ENCODE data around the gene LRRC72.
"Not testable (repeated sequence)": the region's sequence is repeated elsewhere in the genome, so short reads cannot be mapped to it uniquely, and the experiment has no call there.

LRRC72 gene

DNA sequence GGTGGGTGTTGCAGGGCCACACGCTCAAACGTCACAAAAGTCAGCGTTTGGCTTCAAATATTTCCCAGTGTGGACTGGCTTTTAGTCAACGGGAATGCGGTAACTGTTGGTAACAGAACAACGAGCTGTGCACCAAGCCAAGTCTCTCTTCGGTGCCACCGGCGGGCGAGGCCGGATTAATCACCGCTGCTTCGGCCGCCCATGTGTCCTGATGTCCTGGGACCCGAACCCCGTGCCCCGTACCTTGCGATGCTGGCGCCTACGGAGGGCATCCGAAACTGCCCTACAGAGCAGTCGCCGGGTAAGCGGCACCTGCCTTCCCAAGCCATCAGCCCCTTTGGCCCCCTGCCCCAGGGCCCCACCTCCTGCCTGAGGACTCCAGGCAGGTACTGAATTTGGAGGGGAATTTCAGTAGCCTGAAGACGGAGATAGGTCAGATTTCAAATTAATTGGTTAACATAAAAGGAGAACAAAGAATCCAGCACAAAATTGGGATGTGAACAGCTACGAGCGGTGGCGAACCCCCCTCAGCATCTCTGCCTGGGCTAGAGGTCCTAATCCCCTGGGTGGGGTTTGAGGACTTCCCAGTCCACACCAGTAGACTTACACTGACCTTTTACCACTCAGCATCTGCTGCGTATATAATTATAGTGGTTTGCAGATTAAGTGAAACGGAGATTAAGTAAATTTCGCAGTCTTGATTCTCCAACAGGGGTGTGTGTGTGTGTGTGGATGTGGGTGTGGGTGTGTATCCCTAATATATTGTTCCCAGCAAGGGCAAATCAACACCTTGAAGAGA is at the start of gene LRRC72:
TSS of gene LRRC72 (plus strand) at position 84 of the 799 bp plus-strand sequence. CDS start at position 212, 128 bp downstream.
- DNase-seq: no peak

DNA sequence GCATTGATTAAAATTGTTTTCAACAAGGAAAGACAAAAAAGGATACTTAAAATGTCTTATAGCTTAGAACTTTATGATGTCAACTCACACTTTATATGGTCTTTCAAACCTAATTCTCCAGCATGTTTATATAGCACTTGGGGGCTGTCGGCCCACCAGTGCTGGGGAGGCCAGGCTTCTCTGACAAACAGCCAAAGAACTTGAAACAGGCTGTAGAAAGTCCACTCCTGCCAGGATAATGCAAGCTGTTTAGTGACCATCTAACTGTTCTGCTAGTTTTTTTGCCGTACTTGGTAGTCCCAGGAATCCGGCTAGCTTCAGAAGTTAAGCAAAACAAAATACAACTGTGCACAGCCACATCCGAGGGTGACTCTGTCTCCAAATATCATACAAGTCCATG is 47.5 kb upstream of the LRRC72 start:
- no peak for DNase-seq

GRCh38 chr7:16479591-16479990 is 47.0 kb upstream of the LRRC72 start:
- no peak for DNase-seq

DNA sequence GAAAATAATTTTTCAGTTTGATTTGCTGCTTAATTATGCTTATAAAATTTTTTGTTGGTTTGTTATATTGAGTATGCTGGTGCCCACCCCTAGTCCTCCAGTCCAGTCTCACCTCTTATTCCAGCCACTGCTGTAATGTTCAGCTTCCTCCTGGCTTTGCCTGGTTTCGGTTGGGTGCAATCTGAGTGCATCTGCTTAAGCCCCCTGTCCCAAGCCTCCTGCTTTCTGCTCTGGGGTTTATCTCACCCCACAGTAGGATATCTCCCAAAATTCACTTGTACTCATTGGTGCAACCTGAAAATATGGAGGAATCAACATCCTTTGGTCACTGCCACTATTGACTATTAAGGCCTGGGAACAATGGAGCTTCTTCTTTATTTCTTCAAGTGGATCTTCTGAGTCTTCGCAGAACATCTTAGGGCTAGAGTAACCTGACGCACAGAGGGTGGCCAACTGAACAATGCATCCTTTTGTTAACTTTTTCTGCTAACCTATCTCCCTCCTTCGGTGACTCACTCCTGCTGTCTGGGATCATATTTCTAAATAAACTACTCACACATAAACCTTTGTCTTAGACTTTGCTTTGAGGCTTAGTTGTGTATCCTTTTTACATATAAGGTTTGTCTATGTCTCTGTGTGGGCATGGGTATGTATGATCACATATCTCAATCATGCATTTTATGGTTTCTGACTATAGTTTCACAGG is 42.0 kb upstream of the LRRC72 start:
- DNase-seq: no peak

DNA sequence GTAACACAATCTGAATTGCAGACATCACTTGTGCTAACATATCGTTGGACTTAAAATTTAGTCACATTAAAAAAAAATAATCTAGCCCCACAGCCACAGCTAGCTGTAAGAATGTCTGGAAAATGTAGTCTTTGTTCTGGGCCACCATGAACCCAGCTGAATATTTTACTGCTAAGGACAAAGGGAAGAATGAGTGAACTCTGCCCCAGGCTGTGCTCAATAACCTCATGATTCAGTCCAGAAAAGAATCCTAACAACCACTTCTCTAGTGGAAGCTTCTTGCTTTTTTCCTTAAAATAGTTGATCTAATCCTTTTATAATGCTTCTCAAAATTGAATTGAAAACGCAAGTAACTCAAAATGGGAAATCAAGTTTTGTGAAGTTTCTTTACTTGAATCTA is 35.5 kb upstream of the LRRC72 start:
- DNase-seq: no peak

DNA sequence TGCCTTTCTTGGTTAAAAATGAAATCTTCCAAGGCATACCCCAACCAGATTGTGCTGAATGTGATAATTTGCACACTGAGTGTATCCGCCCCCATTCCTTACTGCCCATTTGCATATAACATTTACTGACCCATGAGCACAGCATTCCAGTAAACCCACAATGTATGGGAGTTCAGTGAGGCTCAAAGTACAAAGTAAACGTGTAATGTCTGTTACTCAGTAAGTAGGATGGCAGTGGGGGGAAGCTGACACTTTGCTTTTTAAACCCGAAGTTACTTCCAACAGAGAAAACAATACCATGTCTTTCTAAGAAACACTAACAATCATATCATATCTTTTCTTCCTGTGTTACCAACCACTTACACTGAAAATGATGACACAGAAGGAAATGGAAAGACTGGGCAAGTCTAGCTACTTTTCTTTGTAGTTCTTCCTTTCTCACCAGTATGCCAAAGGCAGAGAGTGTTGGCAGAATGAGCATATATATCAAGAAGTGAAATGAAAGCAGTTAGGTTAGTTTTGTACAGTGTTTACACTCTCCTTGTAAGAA is 34.0 kb upstream of the LRRC72 start:
- no peak for DNase-seq

GRCh38 chr7:16493266-16493665 is 33.4 kb upstream of the LRRC72 start:
- no peak for DNase-seq

DNA sequence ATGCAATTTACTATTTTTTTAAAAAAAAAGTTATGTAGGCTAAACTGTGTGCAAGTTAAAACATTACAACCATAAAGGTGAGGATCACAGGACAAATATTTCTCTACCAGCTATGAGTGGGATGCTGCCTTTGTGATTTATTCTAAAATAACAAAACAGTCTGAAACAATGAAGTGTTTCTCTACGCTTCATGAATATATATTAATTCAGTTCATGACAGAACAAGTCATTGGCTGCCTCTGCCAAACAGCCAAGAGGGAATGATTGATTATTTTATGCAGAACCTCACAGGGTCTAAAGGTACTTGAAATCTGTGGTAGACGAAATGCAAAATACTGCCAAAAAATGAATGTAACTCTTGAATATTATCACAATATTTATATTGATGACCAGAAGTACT is 32.1 kb upstream of the LRRC72 start:
- no peak for DNase-seq

- DNase-seq: no peak
These were observed 31.5 kb upstream of the LRRC72 start for GRCh38 chr7:16494955-16495719.

DNA sequence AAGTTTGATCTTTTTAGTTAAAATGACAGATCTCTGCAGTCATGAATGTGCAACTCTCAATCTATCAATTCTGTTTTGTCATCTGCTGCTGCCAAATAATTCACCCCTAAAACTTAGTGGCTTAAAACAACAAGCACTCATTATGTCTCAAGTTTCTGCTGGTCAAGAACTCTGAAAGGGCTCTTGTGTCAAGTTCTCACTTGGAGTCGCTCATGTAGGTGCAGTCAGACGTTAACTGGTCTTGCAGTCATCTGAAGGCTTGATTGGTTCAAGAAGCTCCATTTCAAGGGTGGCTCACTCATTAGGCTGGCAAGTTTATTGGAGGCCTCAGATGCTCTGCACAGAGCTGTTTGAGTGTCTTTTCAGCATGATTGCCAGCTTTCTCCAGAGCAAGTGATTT is 28.5 kb upstream of the LRRC72 start:
- no peak for DNase-seq

GRCh38 chr7:16502303-16502702 is 24.3 kb upstream of the LRRC72 start:
- no peak for DNase-seq

- no peak for DNase-seq
These were observed 22.6 kb upstream of the LRRC72 start for GRCh38 chr7:16504019-16504418.

GRCh38 chr7:16506422-16506821 is 20.2 kb upstream of the LRRC72 start:
- not testable (repeated sequence) for DNase-seq

DNA sequence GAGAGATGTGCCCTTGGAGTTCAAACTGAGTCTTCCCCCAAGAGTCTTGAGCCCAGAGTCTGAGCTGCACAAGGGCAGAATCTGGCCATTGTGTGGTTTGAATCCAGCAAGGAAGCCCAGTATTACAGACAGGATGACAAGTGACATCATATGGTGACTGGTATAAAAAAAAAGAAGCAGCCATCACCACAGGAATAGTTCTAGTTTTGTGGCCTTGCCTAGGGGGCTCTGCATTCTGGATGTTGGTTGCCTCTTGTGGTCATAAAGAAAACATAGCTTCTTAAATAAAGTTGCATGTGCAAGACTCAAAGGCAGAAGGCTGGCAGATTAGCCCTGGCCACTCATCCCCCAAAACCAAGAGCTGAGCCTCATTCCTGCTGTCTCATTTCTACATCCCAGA is 16.8 kb upstream of the LRRC72 start:
- no peak for DNase-seq

DNA sequence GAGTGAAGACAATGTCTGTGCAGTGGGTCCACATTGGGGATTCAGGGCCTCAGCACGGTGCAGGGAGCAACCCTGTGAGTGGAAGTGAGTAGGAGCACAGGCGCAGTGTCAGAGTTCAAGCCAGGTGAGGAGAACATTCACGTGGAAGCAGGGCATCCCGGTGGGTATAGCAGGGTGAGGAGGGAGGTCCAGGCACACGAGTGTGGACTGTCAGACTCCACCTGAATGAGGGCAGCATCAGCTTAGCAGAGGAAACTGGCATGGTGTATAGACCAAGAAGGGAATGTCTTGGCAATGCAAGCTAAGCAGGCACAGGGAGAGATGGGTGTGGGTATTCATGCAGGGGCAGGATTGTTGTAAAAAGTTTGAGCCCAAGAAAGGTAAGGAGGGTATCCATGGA is 15.3 kb upstream of the LRRC72 start:
- DNase-seq: no peak

DNA sequence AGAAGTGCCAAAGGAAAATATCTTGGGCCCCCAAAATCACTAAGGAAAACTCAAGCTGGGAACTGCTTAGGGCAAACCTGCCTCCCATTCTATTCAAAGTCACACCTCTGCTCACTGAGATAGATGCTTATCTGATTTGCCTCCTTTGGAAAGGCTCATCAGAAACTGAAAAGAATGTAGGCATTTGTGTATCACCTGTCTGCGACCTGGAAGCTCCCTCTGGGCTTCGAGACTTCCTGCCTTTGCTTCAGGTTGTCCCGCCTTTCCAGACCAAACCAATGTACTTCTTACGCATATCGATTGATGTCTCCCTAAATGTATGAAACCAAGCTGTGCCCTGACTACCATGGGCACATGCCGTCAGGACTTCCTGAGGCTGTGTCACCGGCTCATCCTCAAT is 14.5 kb upstream of the LRRC72 start:
- DNase-seq: no peak

DNA sequence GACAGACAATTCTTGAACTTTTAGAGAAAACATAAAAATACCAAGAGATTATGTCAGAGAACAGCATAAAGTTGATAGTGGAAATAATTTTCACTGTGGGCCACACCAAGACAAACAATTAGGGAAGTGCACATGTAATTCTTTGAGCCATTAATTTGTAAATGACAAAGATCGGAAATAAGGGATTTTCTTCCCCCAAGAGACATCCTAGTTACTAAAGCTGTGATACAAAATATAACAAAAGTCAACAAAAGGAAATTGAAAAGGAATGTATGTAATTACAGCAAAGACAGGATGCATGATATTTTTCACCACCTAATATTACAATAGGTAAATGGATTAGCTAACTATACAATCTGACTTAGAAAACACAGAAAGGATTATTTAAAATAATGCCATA is 12.4 kb upstream of the LRRC72 start:
- no peak for DNase-seq

- DNase-seq: no peak
These were observed 11.9 kb upstream of the LRRC72 start for GRCh38 chr7:16514729-16515128.

- DNase-seq: no peak
These were observed 10.6 kb upstream of the LRRC72 start for GRCh38 chr7:16515785-16516685.

- DNase-seq: not testable (repeated sequence)
These were observed 6.6 kb upstream of the LRRC72 start for GRCh38 chr7:16519985-16520384.

- DNase-seq: no peak
These were observed 2.3 kb upstream of the LRRC72 start for GRCh38 chr7:16524332-16524731.

- DNase-seq: no peak
These were observed 1.9 kb downstream of the LRRC72 start for GRCh38 chr7:16528520-16528919.

All from activated CD8-positive, alpha-beta memory T cell treated with anti-CD3 and anti-CD28 coated beads for 24 hours (primary cell).